Measurements from ENCODE around the gene GP5. TPM values are rescaled to one million over a fixed set of nuclear protein-coding genes. Genes with fewer than 3 reads are reported as not detected.
A peak's percentile ranks its signal among the peaks of the same experiment; 100 is the strongest.

Gene GP5
- total and polyA plus RNA-seq, 9 of the 15 experiments (the other 6 are each of a cell fraction or from before 2014, with no cell fraction given), result 0.03 to 0.04 (median 0.04) TPM; not detected in 6

DNA sequence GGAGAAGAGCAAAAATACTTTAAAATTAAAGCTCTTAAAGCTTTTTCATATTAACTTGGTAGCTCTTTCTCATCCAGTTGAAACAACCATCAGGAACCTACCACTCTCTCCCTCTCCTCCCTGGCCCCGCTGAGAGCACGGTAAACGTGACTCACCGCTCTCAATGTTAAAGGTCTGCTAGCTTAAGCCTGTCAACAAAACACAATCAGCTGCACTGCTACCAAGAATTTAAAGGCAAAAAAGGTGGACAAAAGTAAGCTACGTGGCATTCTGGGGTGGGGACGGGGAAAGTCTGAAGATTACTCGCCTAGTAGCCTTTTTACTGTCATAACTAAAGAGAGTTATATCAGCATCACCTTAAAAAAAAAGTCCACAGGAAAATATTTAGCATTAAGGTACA, 8.4 kb upstream of the GP5 start (continued):
- TF ChIP-seq MYNN (IDR thresholded peaks at IDR 0.05) (no peak), MYNN (CRISPR knock-in tag; IDR thresholded peaks at IDR 0.05) (no peak), ZC3H8 (IDR thresholded peaks at IDR 0.05) (no peak), PRDM10 (IDR thresholded peaks at IDR 0.05; ENCODE audit: partially characterized antibody) (peak; percentile 52), SLC30A9 (CRISPR knock-in tag; IDR thresholded peaks at IDR 0.05) (no peak), EP300 (IDR thresholded peaks at IDR 0.05; ENCODE audit: low read length) (no peak), CBX5 (IDR thresholded peaks at IDR 0.05; ENCODE audit: borderline replicate concordance, low read depth) (no peak), ZNF644 (tag; IDR thresholded peaks at IDR 0.05; ENCODE audit: low read depth) (no peak), FOXM1 (IDR thresholded peaks at IDR 0.05; ENCODE audit: low read depth) (no peak), FOXM1 (CRISPR knock-in tag; IDR thresholded peaks at IDR 0.05; ENCODE audit: low read depth) (no peak), HDAC6 (IDR thresholded peaks at IDR 0.05; ENCODE audit: low read depth, low read length) (no peak), TOE1 (IDR thresholded peaks at IDR 0.05; ENCODE audit: borderline replicate concordance) (no peak), TOE1 (CRISPR knock-in tag; IDR thresholded peaks at IDR 0.05; ENCODE audit: borderline replicate concordance, low read depth) (no peak), MNT (conservative IDR thresholded peaks at IDR 0.05) (no peak), NFIX (CRISPR knock-in tag; IDR thresholded peaks at IDR 0.05; ENCODE audit: low read depth) (no peak), ZSCAN32 (CRISPR knock-in tag; IDR thresholded peaks at IDR 0.05) (no peak), HDAC1 (IDR thresholded peaks at IDR 0.05) (no peak), SMARCB1 (IDR thresholded peaks at IDR 0.05; ENCODE audit: insufficient read length, low read depth) (no peak)
- TF ChIP-seq, protein P1, sequence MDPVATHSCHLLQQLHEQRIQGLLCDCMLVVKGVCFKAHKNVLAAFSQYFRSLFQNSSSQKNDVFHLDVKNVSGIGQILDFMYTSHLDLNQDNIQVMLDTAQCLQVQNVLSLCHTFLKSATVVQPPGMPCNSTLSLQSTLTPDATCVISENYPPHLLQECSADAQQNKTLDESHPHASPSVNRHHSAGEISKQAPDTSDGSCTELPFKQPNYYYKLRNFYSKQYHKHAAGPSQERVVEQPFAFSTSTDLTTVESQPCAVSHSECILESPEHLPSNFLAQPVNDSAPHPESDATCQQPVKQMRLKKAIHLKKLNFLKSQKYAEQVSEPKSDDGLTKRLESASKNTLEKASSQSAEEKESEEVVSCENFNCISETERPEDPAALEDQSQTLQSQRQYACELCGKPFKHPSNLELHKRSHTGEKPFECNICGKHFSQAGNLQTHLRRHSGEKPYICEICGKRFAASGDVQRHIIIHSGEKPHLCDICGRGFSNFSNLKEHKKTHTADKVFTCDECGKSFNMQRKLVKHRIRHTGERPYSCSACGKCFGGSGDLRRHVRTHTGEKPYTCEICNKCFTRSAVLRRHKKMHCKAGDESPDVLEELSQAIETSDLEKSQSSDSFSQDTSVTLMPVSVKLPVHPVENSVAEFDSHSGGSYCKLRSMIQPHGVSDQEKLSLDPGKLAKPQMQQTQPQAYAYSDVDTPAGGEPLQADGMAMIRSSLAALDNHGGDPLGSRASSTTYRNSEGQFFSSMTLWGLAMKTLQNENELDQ (CRISPR knock-in tag; IDR thresholded peaks at IDR 0.05; ENCODE audit: borderline replicate concordance), result no peak
- TF ChIP-seq, protein P2, sequence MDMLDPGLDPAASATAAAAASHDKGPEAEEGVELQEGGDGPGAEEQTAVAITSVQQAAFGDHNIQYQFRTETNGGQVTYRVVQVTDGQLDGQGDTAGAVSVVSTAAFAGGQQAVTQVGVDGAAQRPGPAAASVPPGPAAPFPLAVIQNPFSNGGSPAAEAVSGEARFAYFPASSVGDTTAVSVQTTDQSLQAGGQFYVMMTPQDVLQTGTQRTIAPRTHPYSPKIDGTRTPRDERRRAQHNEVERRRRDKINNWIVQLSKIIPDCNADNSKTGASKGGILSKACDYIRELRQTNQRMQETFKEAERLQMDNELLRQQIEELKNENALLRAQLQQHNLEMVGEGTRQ (CRISPR knock-in tag; IDR thresholded peaks at IDR 0.05), result no peak

All from K562 (cell line).